HG03139 (cell line): ENCODE data around the gene OSBPL8.
"Not testable (repeated sequence)": the region's sequence is repeated elsewhere in the genome, so short reads cannot be mapped to it uniquely, and the experiment has no call there.

Experiments
- ATAC-seq: cut with Tn5 transposase; IDR thresholded peaks from one replicate; pipeline ENCODE4 v1.9.1; 2021; ENCODE audit not compliant: unreplicated experiment

Gene OSBPL8

GRCh38 chr12:76529226-76529918, 30.2 kb downstream of the OSBPL8 start:
- ATAC-seq = no peak

- no peak for ATAC-seq
Observed at GRCh38 chr12:76523408-76523807, 36.2 kb downstream of the OSBPL8 start.

GRCh38 chr12:76520348-76520747, 39.2 kb downstream of the OSBPL8 start:
- no peak for ATAC-seq

- no peak for ATAC-seq
Observed at GRCh38 chr12:76519538-76519937, 40.0 kb downstream of the OSBPL8 start.

- ATAC-seq = no peak
Observed at GRCh38 chr12:76518699-76519098, 40.9 kb downstream of the OSBPL8 start.

- ATAC-seq = no peak
Observed at GRCh38 chr12:76515271-76515670, 44.3 kb downstream of the OSBPL8 start.

- ATAC-seq = peak; percentile 76
Observed at GRCh38 chr12:76511116-76511716, 48.4 kb downstream of the OSBPL8 start.

- no peak for ATAC-seq
Observed at GRCh38 chr12:76508128-76508980, 51.2 kb downstream of the OSBPL8 start.

GRCh38 chr12:76506149-76506548, 53.4 kb downstream of the OSBPL8 start:
- no peak for ATAC-seq

- ATAC-seq = no peak
Observed at GRCh38 chr12:76505050-76505449, 54.5 kb downstream of the OSBPL8 start.

GRCh38 chr12:76504606-76505005, 55.0 kb downstream of the OSBPL8 start:
- no peak for ATAC-seq

GRCh38 chr12:76503957-76504356, 55.6 kb downstream of the OSBPL8 start:
- no peak for ATAC-seq

- no peak for ATAC-seq
Observed at GRCh38 chr12:76501390-76501789, 58.2 kb downstream of the OSBPL8 start.

GRCh38 chr12:76499136-76499535, 60.4 kb downstream of the OSBPL8 start:
- ATAC-seq = not testable (repeated sequence)

GRCh38 chr12:76495556-76495955, 64.0 kb downstream of the OSBPL8 start:
- ATAC-seq = no peak

GRCh38 chr12:76491292-76491691, 68.3 kb downstream of the OSBPL8 start:
- ATAC-seq = no peak

- no peak for ATAC-seq
Observed at GRCh38 chr12:76490763-76491162, 68.8 kb downstream of the OSBPL8 start.

- no peak for ATAC-seq
Observed at GRCh38 chr12:76489737-76490136, 69.8 kb downstream of the OSBPL8 start.

GRCh38 chr12:76486011-76486410, 73.6 kb downstream of the OSBPL8 start:
- no peak for ATAC-seq

- no peak for ATAC-seq
Observed at GRCh38 chr12:76480796-76481195, 78.8 kb downstream of the OSBPL8 start.

- no peak for ATAC-seq
Observed at GRCh38 chr12:76478045-76478444, 81.5 kb downstream of the OSBPL8 start.

GRCh38 chr12:76472862-76473261, 86.7 kb downstream of the OSBPL8 start:
- not testable (repeated sequence) for ATAC-seq
